Esophagus squamous epithelium (tissue), 5 donors: ENCODE data around the gene VASH1. TPM values are rescaled to one million over a fixed set of nuclear protein-coding genes. Genes with fewer than 3 reads are reported as not detected.

Experiments used
- DNase-seq: peaks from one replicate; lab custom pipeline; 2025; lab: John Stamatoyannopoulos, UW
- H3K27ac ChIP-seq, 4 donors: fragments of 200-600 bp; sonication (generic); one replicate each; pipeline ENCODE4 v1.5.1; 2016 to 2019; ENCODE audit warnings: mild to moderate bottlenecking in 1 of 4
- H3K27me3 ChIP-seq, 4 donors: fragments of 200-600 bp; sonication (generic); 1 replicate in 3 of 4; 2 replicates in 1 of 4; pipeline versions ENCODE4 v1.5.1 to v1.6.0; 2017 to 2021; ENCODE audit warnings: antibody characterized with exemption in 1 of 4
- H3K36me3 ChIP-seq, 3 donors: fragments of 200-600 bp; sonication (generic); one replicate each; pipeline ENCODE4 v1.5.1; 2016 to 2019
- H3K4me1 ChIP-seq, 3 donors: fragments of 200-600 bp; sonication (generic); one replicate each; pipeline ENCODE4 v1.5.1; 2017 to 2019
- H3K4me3 ChIP-seq, 4 donors: fragments of 200-600 bp; sonication (generic); 1 replicate in 3 of 4; 2 replicates in 1 of 4; pipeline ENCODE4 v1.5.1; 2016 to 2019; ENCODE audit warnings: mild to moderate bottlenecking in 2 of 4, moderate library complexity in 1 of 4
- H3K9me3 ChIP-seq, 3 donors: fragments of 200-600 bp; sonication (generic); one replicate each; pipeline ENCODE4 v1.5.1; 2016 to 2019
- CTCF ChIP-seq, 6 experiments: fragments of 450-650 bp in 4 of 6; fragments of 200-600 bp in 2 of 6; sonication (generic) in 2 of 6; IDR thresholded peaks; one replicate each; pipeline ENCODE4 v1.5.1; 2016 to 2019; ENCODE audit warnings: antibody characterized with exemption in 6 of 6, mild to moderate bottlenecking in 4 of 6, moderate library complexity in 4 of 6
- POLR2A ChIP-seq, 4 donors: fragments of 450-650 bp; IDR thresholded peaks; one replicate each; pipeline ENCODE4 v1.6.1; 2017; ENCODE audit warnings: antibody characterized with exemption in 4 of 4, mild to moderate bottlenecking in 4 of 4, moderate library complexity in 3 of 4
- WGBS, 2 donors: methylation state at CpG; one replicate each; pipeline ENCODE4 v1.1.5; 2018; 5-methylcytosine and 5-hydroxymethylcytosine counted together
- intact Hi-C: fragments of 100-400 bp; cut with DNase I; formaldehyde crosslinking; loops from one replicate; pipeline ENCODE4 v1.15.0; 2022
- total RNA-seq, 4 donors: library from RNA; depleted of rRNA; stranded (reverse); fragments of >200 nt; gene quantifications; one replicate each; pipeline ENCODE4 v1.1.0, GENCODE V29; 2016
- donor health status: DM: yes; HTN: yes; CAD: no.

The VASH1 gene
- total RNA-seq, 4 donors from 2014 or later, result 1.3 to 5.7 (median 3.0) TPM

DNA sequence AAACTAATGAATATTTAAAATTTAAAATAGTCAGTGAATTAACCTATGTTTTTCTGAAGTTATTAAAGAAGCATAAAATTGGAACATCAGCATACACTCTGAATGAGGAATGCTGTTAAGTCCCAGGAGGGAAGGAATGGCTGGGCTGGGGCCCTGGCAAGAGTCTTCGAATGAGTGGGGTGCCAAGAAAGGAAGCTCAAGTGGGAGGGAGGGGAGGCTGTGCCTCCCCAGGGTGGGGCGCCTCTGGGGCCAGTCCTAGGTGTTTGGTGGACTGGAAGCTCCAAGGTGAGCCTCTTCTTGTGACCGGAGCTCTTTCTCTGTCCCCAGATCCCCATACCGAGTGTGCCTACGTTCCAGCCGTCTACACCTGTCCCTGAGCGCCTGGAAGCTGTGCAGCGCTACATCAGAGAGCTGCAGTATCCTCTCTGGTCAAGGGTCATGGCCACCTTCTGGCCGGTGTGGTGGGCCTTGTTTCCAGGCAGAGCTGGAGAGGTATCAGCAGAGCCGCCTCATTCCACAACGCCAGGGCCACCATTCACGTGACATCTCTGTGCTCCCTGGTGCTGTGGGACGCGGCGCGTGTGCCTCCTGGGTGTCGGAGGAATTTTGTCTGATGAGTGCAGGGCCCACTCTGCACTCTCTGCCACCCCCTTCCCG lies 8.5 kb downstream of the VASH1 start:
- Histone ChIP-seq H3K36me3 (no peaks in the 10 kb centered on the region), H3K4me3 (no peak overlapping the region), H3K27me3 (no peaks in the 10 kb centered on the region), H3K4me1 (peaks cover 17 to 61% (median 31%) of the 10 kb centered on the region in 3 donors), H3K27ac (no peak overlapping the region), H3K9me3 (no peaks in the 10 kb centered on the region)
- TF ChIP-seq POLR2A (IDR thresholded peaks at IDR 0.05) (no peak), CTCF (IDR thresholded peaks at IDR 0.05) (no peak)
- WGBS, 2 donors, result 71 to 76% methylated on average over 7 of the region's 18 CpGs
- DNase-seq, result no peak
- intact Hi-C loops, result no loop called here

DNA sequence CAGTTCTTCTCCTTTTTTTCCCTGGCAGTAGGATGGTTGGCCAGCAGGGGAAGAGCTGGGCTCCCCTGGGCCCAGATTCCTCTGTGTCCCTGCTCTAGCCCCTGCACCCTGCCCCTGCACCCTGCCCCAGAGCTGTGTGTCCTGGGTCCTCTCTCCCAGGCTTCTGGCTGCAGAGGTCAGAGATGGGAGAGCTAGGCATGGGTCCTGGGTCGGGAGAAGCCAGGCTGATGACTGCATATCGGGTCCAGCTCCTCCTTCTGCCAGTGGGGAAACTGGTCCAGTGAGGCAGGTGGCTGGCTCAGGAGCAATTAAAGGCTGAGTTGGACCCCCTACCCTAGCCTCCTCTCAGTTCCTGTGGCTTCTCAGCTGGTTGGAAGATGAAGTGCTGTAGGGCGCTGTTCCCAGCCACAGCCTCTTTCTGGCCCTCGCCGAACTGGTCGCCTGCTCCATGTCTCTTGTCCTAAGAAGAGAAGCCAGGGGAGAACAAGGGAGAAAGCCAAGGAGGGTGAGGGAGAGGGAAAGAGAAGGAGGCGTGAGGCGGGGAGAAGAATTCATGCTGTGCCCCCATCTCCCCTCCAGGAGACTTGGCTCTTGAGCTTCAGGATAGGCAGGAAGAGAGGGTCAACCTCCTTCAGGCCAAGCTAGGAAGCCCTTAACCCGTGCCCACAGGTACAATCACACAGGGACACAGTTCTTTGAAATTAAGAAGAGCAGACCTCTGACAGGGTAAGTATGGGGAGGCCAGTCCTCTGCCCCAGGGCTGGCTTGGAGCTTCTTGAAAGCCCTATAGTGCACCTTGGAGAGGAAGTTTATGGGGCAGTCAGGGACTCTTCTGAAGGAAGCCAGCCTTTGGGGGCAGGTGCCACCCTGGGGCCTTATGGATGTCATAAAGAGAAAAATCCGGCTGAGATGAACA lies 9.5 kb downstream of the VASH1 start:
- TF ChIP-seq CTCF (IDR thresholded peaks at IDR 0.05) (no peak), POLR2A (IDR thresholded peaks at IDR 0.05) (no peak)
- Histone ChIP-seq H3K4me3 (no peak overlapping the region), H3K27me3 (no peaks in the 10 kb centered on the region), H3K36me3 (no peaks in the 10 kb centered on the region), H3K9me3 (no peaks in the 10 kb centered on the region), H3K27ac (peak overlapping the region in 1 of 4 donors; percentile 86), H3K4me1 (peaks cover 17 to 52% (median 30%) of the 10 kb centered on the region in 3 donors)
- DNase-seq, result no peak
- 79 to 87% methylated on average over 5 to 9 of the region's 10 CpGs for WGBS, 2 donors
- intact Hi-C loops, result no loop called here

- Histone ChIP-seq H3K9me3 (no peaks in the 10 kb centered on the region), H3K4me3 (no peak overlapping the region), H3K36me3 (no peaks in the 10 kb centered on the region), H3K27ac (peak overlapping the region in 2 of 4 donors; percentile 16 to 86), H3K27me3 (no peaks in the 10 kb centered on the region), H3K4me1 (peaks cover 17 to 52% (median 30%) of the 10 kb centered on the region in 3 donors)
- intact Hi-C loops, result no loop called here
- DNase-seq, result no peak
- no peak for TF ChIP-seq POLR2A (IDR thresholded peaks at IDR 0.05)
- no peak for TF ChIP-seq CTCF (IDR thresholded peaks at IDR 0.05)
- WGBS, 2 donors, result 83 to 100% methylated on average over 2 to 5 of the region's 9 CpGs
These were observed 10.2 kb downstream of the VASH1 start for GRCh38 chr14:76771437-76771980.

DNA sequence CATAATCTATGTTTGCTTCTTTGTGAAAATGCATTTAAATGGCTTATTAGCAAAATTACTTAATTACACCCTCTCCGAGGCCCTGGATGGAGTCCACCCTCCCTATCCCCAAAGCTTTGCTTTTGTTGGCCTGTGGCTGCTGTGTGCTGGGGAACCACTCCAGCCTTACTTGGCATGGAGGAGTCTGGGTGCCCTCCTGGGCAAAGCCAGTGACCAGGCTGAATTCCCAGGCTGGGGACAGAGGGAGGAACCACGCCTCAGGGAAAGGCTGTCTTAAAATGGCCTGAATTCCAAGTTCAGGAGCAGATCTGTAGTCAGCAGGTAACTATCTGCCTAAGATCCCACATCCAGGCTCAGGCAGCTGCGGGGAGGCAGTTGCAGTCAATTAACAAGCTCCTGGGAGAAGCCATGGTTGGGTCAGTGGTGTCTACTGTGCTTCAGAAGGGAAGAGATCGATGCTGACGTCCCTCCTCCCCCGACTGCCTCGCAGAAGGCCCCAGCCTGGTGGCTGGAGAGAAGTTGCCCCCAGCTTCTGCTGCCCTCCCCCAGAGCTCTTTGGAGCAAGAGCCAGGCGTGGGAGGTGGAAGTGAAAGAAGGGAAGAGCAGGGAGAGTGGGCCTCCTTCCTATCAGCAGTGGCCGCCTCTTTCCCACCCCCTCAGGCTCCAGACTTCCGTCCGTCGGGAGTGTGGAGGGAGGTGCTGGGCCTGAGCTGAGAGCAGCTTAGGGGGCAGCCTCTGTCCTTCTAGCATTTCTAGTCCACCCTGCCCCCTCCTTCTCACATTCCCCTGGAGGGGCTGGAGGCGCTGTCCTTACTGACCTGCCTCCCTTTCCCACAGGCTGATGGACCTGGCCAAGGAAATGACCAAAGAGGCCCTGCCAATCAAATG lies 11.3 kb downstream of the VASH1 start:
- DNase-seq, result no peak
- WGBS, 2 donors, result 50 to 72% methylated on average over 11 of the region's 13 CpGs

More for the DNA sequence above, 11.3 kb downstream of the VASH1 start:
- H3K4me3 ChIP-seq, result peak overlapping the region in 1 of 4 donors; percentile 3
- no peaks in the 10 kb centered on the region for H3K9me3 ChIP-seq
- peaks cover 17 to 48% (median 30%) of the 10 kb centered on the region in 3 donors for H3K4me1 ChIP-seq
- TF ChIP-seq CTCF (IDR thresholded peaks at IDR 0.05) (no peak), POLR2A (IDR thresholded peaks at IDR 0.05) (no peak)
- intact Hi-C loops, result no loop called here
- no peaks in the 10 kb centered on the region for H3K27me3 ChIP-seq
- no peaks in the 10 kb centered on the region for H3K36me3 ChIP-seq
- H3K27ac ChIP-seq, result peak overlapping the region; percentile 32 to 90 (median 74)
